ENCODE data around the gene HES4. TPM values are rescaled to one million over a fixed set of nuclear protein-coding genes. Genes with fewer than 3 reads are reported as not detected.
"Not testable (repeated sequence)": the region's sequence is repeated elsewhere in the genome, so short reads cannot be mapped to it uniquely, and the experiment has no call there.

Gene HES4
- total RNA-seq, 1 donor from 2014 or later = 149 TPM

GRCh38 chr1:988061-988460 is 11.8 kb downstream of the HES4 start:
- H3K79me2 ChIP-seq (ENCODE audit: insufficient read depth, low read length); H3K27me3 ChIP-seq (ENCODE audit: insufficient read depth, low read length); H3K9ac ChIP-seq (ENCODE audit: low read length); H3K9me3 ChIP-seq (ENCODE audit: insufficient read depth, low read depth, low read length); H3K4me3 ChIP-seq (ENCODE audit: insufficient read depth, low read depth, low read length); H2AFZ ChIP-seq (ENCODE audit: low read depth, low read length); H3K4me2 ChIP-seq (ENCODE audit: low read length); H3K36me3 ChIP-seq (ENCODE audit: insufficient read depth, low read length); H3K4me3 Mint-ChIP-seq (ENCODE audit: unreplicated experiment); H3K4me1 Mint-ChIP-seq (ENCODE audit: low read depth, unreplicated experiment); H3K27ac ChIP-seq (ENCODE audit: low read depth, low read length); H4K20me1 ChIP-seq (ENCODE audit: insufficient read depth, low read length); H3K27ac Mint-ChIP-seq (ENCODE audit: unreplicated experiment); DNase-seq (ENCODE audit: low read depth); H3K4me1 ChIP-seq (ENCODE audit: insufficient read depth, low read length); FAIRE-seq: not testable (repeated sequence)
- peaks cover 64% of the 10 kb centered on the region for H3K27me3 Mint-ChIP-seq (ENCODE audit: low read depth, unreplicated experiment)
- peaks cover 13% of the 10 kb centered on the region for H3K36me3 Mint-ChIP-seq (ENCODE audit: low read depth, unreplicated experiment)
- H3K9me3 Mint-ChIP-seq (ENCODE audit: unreplicated experiment) = peaks cover 24% of the 10 kb centered on the region

DNA sequence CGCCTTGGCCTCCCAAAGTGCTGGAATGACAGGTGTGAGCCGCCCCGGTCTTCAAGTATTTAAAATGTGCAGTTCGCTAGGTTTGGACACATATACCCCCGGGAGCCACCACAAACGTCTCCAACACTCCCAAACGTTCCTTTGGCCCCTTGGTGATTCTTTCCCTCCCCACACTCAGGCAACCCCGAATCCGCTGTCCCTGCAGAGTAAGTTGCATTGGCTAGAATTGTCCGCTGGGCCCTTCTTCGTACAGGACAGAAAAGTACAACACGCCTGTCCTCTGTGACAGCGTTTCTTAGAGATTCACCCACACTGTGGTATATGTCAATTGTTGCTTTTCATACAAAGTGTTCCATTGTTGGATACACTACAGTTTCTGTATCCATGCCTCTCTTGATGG is 14.8 kb downstream of the HES4 start:
- H3K4me3 ChIP-seq (ENCODE audit: insufficient read depth, low read depth, low read length) = no peak overlapping the region
- no peak overlapping the region for H3K9ac ChIP-seq (ENCODE audit: low read length)
- H3K79me2 ChIP-seq (ENCODE audit: insufficient read depth, low read length) = no peaks in the 10 kb centered on the region
- H2AFZ ChIP-seq (ENCODE audit: low read depth, low read length) = no peak overlapping the region
- FAIRE-seq = no peak
- no peaks in the 10 kb centered on the region for H3K36me3 ChIP-seq (ENCODE audit: insufficient read depth, low read length)
- no peak for DNase-seq (ENCODE audit: low read depth)
- TF ChIP-seq EZH2 (IDR thresholded peaks at IDR 0.05; ENCODE audit: insufficient read depth, low read length) (no peak), CTCF (IDR thresholded peaks at IDR 0.05; ENCODE audit: insufficient read depth, low read depth, low read length) (no peak)
- peaks cover 9% of the 10 kb centered on the region for H3K27me3 ChIP-seq (ENCODE audit: insufficient read depth, low read length)
- Mint-ChIP-seq H3K4me3 (ENCODE audit: unreplicated experiment) (no peak overlapping the region), H3K4me1 (ENCODE audit: low read depth, unreplicated experiment) (no peaks in the 10 kb centered on the region), H3K36me3 (ENCODE audit: low read depth, unreplicated experiment) (no peaks in the 10 kb centered on the region), H3K27ac (ENCODE audit: unreplicated experiment) (no peak overlapping the region), H3K9me3 (ENCODE audit: unreplicated experiment) (peaks cover 11% of the 10 kb centered on the region), H3K27me3 (ENCODE audit: low read depth, unreplicated experiment) (peaks cover 56% of the 10 kb centered on the region)
- no peak overlapping the region for H3K27ac ChIP-seq (ENCODE audit: low read depth, low read length)
- H3K4me2 ChIP-seq (ENCODE audit: low read length) = no peak overlapping the region
- H3K4me1 ChIP-seq (ENCODE audit: insufficient read depth, low read length) = no peaks in the 10 kb centered on the region
- H4K20me1 ChIP-seq (ENCODE audit: insufficient read depth, low read length) = no peaks in the 10 kb centered on the region
- no peaks in the 10 kb centered on the region for H3K9me3 ChIP-seq (ENCODE audit: insufficient read depth, low read depth, low read length)

DNA sequence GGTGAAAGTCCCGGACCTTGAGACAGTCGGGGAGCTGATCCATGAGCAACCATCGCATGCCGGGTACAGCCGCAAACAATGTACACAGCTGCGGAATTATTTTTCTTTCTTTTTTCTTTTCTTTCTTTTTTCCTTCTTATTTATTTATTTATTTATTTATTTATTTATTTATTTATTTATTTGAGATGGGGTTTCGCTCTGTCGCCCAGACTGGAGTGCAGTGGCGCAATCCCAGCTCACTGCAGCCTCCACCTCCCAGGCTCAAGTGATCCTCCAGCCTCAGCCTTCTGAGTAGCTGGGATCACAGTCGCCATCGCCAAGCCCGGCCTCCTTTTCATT is 15.5 kb downstream of the HES4 start:
- Mint-ChIP-seq H3K27me3 (ENCODE audit: low read depth, unreplicated experiment) (peaks cover 56% of the 10 kb centered on the region), H3K36me3 (ENCODE audit: low read depth, unreplicated experiment) (no peaks in the 10 kb centered on the region), H3K9me3 (ENCODE audit: unreplicated experiment) (peaks cover 8% of the 10 kb centered on the region), H3K4me1 (ENCODE audit: low read depth, unreplicated experiment) (no peaks in the 10 kb centered on the region), H3K4me3 (ENCODE audit: unreplicated experiment) (no peak overlapping the region), H3K27ac (ENCODE audit: unreplicated experiment) (no peak overlapping the region)
- no peaks in the 10 kb centered on the region for H3K4me1 ChIP-seq (ENCODE audit: insufficient read depth, low read length)
- no peaks in the 10 kb centered on the region for H3K79me2 ChIP-seq (ENCODE audit: insufficient read depth, low read length)
- H3K27ac ChIP-seq (ENCODE audit: low read depth, low read length) = no peak overlapping the region
- DNase-seq (ENCODE audit: low read depth) (no peak), FAIRE-seq (no peak)
- H3K36me3 ChIP-seq (ENCODE audit: insufficient read depth, low read length) = no peaks in the 10 kb centered on the region
- TF ChIP-seq CTCF (IDR thresholded peaks at IDR 0.05; ENCODE audit: insufficient read depth, low read depth, low read length) = no peak
- no peak for TF ChIP-seq EZH2 (IDR thresholded peaks at IDR 0.05; ENCODE audit: insufficient read depth, low read length)
- peak overlapping the region; percentile 79 for H3K4me2 ChIP-seq (ENCODE audit: low read length)
- H4K20me1 ChIP-seq (ENCODE audit: insufficient read depth, low read length) = no peaks in the 10 kb centered on the region
- H3K9me3 ChIP-seq (ENCODE audit: insufficient read depth, low read depth, low read length) = no peaks in the 10 kb centered on the region
- H3K4me3 ChIP-seq (ENCODE audit: insufficient read depth, low read depth, low read length) = no peak overlapping the region
- H2AFZ ChIP-seq (ENCODE audit: low read depth, low read length) = peak overlapping the region; percentile 52
- no peak overlapping the region for H3K9ac ChIP-seq (ENCODE audit: low read length)
- peaks cover 6% of the 10 kb centered on the region for H3K27me3 ChIP-seq (ENCODE audit: insufficient read depth, low read length)
